ENCODE data around the gene OR5D18. TPM values are rescaled to one million over a fixed set of nuclear protein-coding genes. Genes with fewer than 3 reads are reported as not detected.

OR5D18 gene
- total and polyA plus RNA-seq, 2 experiments from 2014 or later, result not detected

DNA sequence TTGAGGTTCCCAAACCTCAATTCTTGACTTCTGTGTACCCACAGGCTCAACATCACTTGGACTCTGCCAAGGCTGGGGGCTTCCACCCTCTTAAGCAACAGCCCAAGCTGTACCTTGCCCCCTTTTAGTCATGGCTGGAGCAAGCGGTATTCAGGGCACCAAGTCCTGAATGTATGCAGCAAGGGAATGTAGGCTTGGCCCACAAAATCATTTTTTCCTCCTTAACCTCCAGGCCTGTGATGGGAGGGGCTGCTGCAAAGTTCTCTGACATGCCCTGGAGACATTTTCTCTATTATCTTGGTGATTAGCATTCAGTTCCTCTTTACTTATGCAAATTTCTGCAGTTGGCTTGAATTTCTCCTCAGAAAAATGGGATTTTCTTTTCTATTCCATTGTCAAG is 13.2 kb upstream of the OR5D18 start:
- no peaks in the 10 kb centered on the region for H3K9me3 ChIP-seq (ENCODE audit: low read depth)

DNA sequence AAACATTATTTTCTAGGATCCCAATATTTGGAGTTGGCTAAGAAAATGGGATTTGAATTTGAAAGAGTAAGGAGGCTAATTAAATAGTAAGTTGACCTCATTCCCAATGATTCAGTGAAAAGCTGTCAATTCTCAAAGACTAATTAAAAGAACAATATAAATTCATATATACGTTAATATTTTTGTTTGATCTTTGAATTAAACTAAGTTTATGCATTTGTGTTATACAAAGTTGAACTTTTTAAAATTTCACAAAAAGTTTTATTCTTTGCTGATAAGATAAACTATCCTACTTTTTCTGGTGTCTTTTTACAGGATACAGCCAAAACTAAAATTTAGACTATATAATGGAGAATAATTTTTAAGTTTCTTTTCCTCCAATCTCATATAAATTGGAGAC is 8.4 kb upstream of the OR5D18 start, which contains the start of gene OR5L1:
OR5L1 (plus strand) TSS at position 301 of the 400 bp plus-strand sequence. CDS start 100 bp downstream, outside the sequence.
- no peak for DNase-seq (ENCODE audit: low read depth in 1 of 2, low spot score in 1 of 2)
- Histone ChIP-seq H3K4me3 (no peak within 1 kb of the TSS), H3K4me1 (ENCODE audit: low read depth) (no peaks in the 10 kb centered on the region), H3K27me3 (no peaks in the 10 kb centered on the region), H3K36me3 (no peaks in the 10 kb centered on the region), H3K27ac (no peak within 1 kb of the TSS), H3K9me3 (ENCODE audit: low read depth) (no peaks in the 10 kb centered on the region)
- TF ChIP-seq, protein P1, sequence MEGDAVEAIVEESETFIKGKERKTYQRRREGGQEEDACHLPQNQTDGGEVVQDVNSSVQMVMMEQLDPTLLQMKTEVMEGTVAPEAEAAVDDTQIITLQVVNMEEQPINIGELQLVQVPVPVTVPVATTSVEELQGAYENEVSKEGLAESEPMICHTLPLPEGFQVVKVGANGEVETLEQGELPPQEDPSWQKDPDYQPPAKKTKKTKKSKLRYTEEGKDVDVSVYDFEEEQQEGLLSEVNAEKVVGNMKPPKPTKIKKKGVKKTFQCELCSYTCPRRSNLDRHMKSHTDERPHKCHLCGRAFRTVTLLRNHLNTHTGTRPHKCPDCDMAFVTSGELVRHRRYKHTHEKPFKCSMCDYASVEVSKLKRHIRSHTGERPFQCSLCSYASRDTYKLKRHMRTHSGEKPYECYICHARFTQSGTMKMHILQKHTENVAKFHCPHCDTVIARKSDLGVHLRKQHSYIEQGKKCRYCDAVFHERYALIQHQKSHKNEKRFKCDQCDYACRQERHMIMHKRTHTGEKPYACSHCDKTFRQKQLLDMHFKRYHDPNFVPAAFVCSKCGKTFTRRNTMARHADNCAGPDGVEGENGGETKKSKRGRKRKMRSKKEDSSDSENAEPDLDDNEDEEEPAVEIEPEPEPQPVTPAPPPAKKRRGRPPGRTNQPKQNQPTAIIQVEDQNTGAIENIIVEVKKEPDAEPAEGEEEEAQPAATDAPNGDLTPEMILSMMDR (IDR thresholded peaks at IDR 0.05; ENCODE audit: low read depth, low read length), result no peak

More for the DNA sequence above, 13.2 kb upstream of the OR5D18 start:
- TF ChIP-seq, protein P1 (IDR thresholded peaks at IDR 0.05; ENCODE audit: low read depth, low read length), result no peak
- Histone ChIP-seq H3K27ac (no peak overlapping the region), H3K36me3 (no peaks in the 10 kb centered on the region), H3K4me1 (ENCODE audit: low read depth) (no peaks in the 10 kb centered on the region), H3K4me3 (no peak overlapping the region), H3K27me3 (no peaks in the 10 kb centered on the region)
- DNase-seq (ENCODE audit: low read depth in 1 of 2, low spot score in 1 of 2), result no peak

DNA sequence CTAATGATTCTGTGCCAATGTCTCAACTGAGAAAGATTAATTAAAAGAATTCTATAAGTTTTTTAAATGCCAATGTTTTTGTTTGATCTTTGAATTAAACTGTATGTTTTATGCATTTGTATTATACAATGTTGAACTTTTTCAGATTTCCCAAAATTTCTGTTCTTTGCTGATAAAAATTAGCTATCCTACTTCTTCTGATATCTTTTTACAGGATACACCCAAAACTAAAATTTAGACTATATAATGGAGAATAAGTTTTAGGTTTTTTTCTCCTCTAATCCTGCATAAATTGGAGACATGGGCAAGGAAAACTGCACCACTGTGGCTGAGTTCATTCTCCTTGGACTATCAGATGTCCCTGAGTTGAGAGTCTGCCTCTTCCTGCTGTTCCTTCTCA is 7.5 kb downstream of the OR5D18 start, which contains the start of gene OR5L2:
OR5L2 (plus strand) TSS at position 301 of the 400 bp plus-strand sequence; CDS start at position 301, 0 bp downstream.
- no peak within 1 kb of the TSS for H3K27ac ChIP-seq
- no peaks in the 10 kb centered on the region for H3K4me1 ChIP-seq (ENCODE audit: low read depth)
- no peaks in the 10 kb centered on the region for H3K9me3 ChIP-seq (ENCODE audit: low read depth)
- H3K27me3 ChIP-seq, result no peaks in the 10 kb centered on the region
- TF ChIP-seq, protein P1 (IDR thresholded peaks at IDR 0.05; ENCODE audit: low read depth, low read length), result no peak
- H3K36me3 ChIP-seq, result no peaks in the 10 kb centered on the region
- H3K4me3 ChIP-seq, result no peak within 1 kb of the TSS
- no peak for DNase-seq (ENCODE audit: low read depth in 1 of 2, low spot score in 1 of 2)

DNA sequence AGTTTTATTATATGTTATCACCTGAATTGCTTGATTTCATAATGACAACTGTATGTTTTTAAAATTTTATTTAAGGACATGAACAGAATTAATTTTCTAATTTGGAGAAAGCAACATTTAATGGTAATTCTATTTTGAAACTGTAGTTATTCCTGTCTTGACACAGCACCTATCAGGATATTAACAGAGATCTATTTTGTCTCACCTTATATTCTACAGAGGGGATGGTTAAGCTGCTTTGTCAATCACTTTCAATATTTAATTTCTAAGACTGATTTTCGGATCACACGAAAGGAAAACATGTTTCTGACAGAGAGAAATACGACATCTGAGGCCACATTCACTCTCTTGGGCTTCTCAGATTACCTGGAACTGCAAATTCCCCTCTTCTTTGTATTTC is 19.0 kb downstream of the OR5D18 start, which contains the start of gene OR5D16:
OR5D16 (plus strand) TSS at position 301 of the 400 bp plus-strand sequence; CDS start at position 301, 0 bp downstream.
- no peak for DNase-seq (ENCODE audit: low read depth in 1 of 2, low spot score in 1 of 2)
- H3K9me3 ChIP-seq (ENCODE audit: low read depth), result no peaks in the 10 kb centered on the region

DNA sequence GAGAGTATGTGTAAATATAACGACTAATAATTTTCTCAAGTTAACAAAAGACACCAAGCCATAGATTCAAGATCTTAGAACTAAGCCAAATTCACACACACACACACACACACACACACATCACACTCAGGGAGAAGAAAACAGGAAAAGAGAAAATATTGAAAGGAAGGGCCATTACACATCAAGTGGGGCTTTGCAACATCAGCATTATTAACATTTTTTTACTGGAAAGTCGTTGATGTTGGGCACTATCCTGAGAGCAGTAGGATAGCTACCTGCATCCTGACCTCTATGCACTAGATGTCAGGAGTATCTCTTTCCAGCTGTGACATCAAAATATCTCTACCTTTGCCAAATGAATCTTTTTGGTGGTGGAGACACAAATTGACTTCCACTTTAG is 28.0 kb downstream of the OR5D18 start:
- TF ChIP-seq, protein P1 (IDR thresholded peaks at IDR 0.05; ENCODE audit: low read depth, low read length), result no peak
- no peak for DNase-seq (ENCODE audit: low read depth in 1 of 2, low spot score in 1 of 2)
- Histone ChIP-seq H3K4me1 (ENCODE audit: low read depth) (no peaks in the 10 kb centered on the region), H3K4me3 (no peak overlapping the region), H3K27me3 (no peaks in the 10 kb centered on the region), H3K9me3 (ENCODE audit: low read depth) (no peaks in the 10 kb centered on the region), H3K27ac (no peak overlapping the region), H3K36me3 (no peaks in the 10 kb centered on the region)

More for the DNA sequence above, 19.0 kb downstream of the OR5D18 start, which contains the start of gene OR5D16:
- Histone ChIP-seq H3K36me3 (no peaks in the 10 kb centered on the region), H3K4me1 (ENCODE audit: low read depth) (no peaks in the 10 kb centered on the region), H3K27me3 (no peaks in the 10 kb centered on the region), H3K27ac (no peak within 1 kb of the TSS), H3K4me3 (no peak within 1 kb of the TSS)
- TF ChIP-seq, protein P1 (IDR thresholded peaks at IDR 0.05; ENCODE audit: low read depth, low read length), result no peak

All from cardiac muscle cell (in vitro differentiated cells and primary cell).